Embryonic facial prominence (tissue), 1 donor: ENCODE results near the gene ENDOG.
"Not testable (repeated sequence)": the region's sequence is repeated elsewhere in the genome, so short reads cannot be mapped to it uniquely, and the experiment has no call there.

ENCODE experiments used
- DNase-seq: peaks from one replicate; pipeline ENCODE4 v3.0.0-alpha.2; 2016; ENCODE audit errors: extremely low spot score

Gene ENDOG

GRCh38 chr9:128818099-128818838 lies at the start of gene ENDOG:
ENDOG (plus strand) TSS chr9:128818500; CDS start chr9:128818685, 185 bp downstream.
- peak; percentile 75 for DNase-seq

GRCh38 chr9:128768606-128769005 lies 49.7 kb upstream of the ENDOG start:
- DNase-seq = no peak

- no peak for DNase-seq
These were observed 47.8 kb upstream of the ENDOG start for GRCh38 chr9:128770286-128771030.

GRCh38 chr9:128771094-128771721 lies 47.1 kb upstream of the ENDOG start:
- no peak for DNase-seq

- DNase-seq = peak; percentile 85
These were observed 46.4 kb upstream of the ENDOG start, which contains the start of gene ZER1 for GRCh38 chr9:128771745-128772519. ZER1 (minus strand) TSS chr9:128771927; CDS start chr9:128755565, 16,362 bp downstream.

GRCh38 chr9:128773049-128773448 lies 45.3 kb upstream of the ENDOG start:
- no peak for DNase-seq

- no peak for DNase-seq
These were observed 43.5 kb upstream of the ENDOG start for GRCh38 chr9:128774804-128775203.

- DNase-seq = not testable (repeated sequence)
These were observed 38.2 kb upstream of the ENDOG start for GRCh38 chr9:128780093-128780492.

- DNase-seq = no peak
These were observed 36.9 kb upstream of the ENDOG start for GRCh38 chr9:128781187-128782070.

- DNase-seq = no peak
These were observed 35.6 kb upstream of the ENDOG start for GRCh38 chr9:128782669-128783068.

GRCh38 chr9:128785427-128785826 lies 32.9 kb upstream of the ENDOG start:
- no peak for DNase-seq

- peak; percentile 34 for DNase-seq
These were observed 31.4 kb upstream of the ENDOG start, which contains the start of gene TBC1D13 for GRCh38 chr9:128786681-128787601. TBC1D13 (plus strand) TSS chr9:128787253; CDS start chr9:128787354, 101 bp downstream.

GRCh38 chr9:128787659-128788058 lies 30.6 kb upstream of the ENDOG start:
- DNase-seq = no peak

GRCh38 chr9:128788445-128788844 lies 29.9 kb upstream of the ENDOG start:
- no peak for DNase-seq

GRCh38 chr9:128790536-128790935 lies 27.8 kb upstream of the ENDOG start:
- DNase-seq = no peak

GRCh38 chr9:128792134-128792533 lies 26.2 kb upstream of the ENDOG start:
- DNase-seq = no peak

GRCh38 chr9:128792978-128793686 lies 25.2 kb upstream of the ENDOG start:
- DNase-seq = no peak

- DNase-seq = not testable (repeated sequence)
These were observed 23.3 kb upstream of the ENDOG start for GRCh38 chr9:128794961-128795360.

GRCh38 chr9:128798896-128799295 lies 19.4 kb upstream of the ENDOG start:
- DNase-seq = no peak
